H1 (cell line): ENCODE results near the gene KCNH8. TPM values are rescaled to one million over a fixed set of nuclear protein-coding genes. Genes with fewer than 3 reads are reported as not detected.

Experiments used
- CTCF ChIA-PET: fragments of 300-600 bp; sonication (Branson Sonifier 250); formaldehyde crosslinking; loops from one replicate; lab custom pipeline; 2021; ENCODE audit not compliant: partially characterized antibody; lab: Charles Lee
- POLR2A ChIA-PET: fragments of 300-600 bp; sonication (Branson Sonifier 250); formaldehyde crosslinking; loops from one replicate; lab custom pipeline; 2021; ENCODE audit warnings: inconsistent platforms; ENCODE audit not compliant: partially characterized antibody; lab: Charles Lee
- DNase-seq, 2 experiments: peaks; one replicate each; pipeline versions ENCODE4 v3.0.0 to v3.0.0-alpha.2; 2010 to 2022; ENCODE audit warnings: low spot score in 2 of 2, low read depth in 1 of 2, mixed read lengths in 1 of 2
- FAIRE-seq: peaks from 2 replicates; lab custom pipeline; 2011; peaks lifted over from hg19 to GRCh38; lab: Jason Lieb, UNC
- H2AFZ ChIP-seq: 2 replicates; pipeline ENCODE4 v1.8.1; 2012; ENCODE audit warnings: low read length, inconsistent platforms
- H2AK5ac ChIP-seq: 2 replicates; pipeline ENCODE4 v1.6.1; 2013; ENCODE audit warnings: low read depth, low read length
- H2BK120ac ChIP-seq: replicated peaks from 2 replicates; pipeline ENCODE3; 2013; ENCODE audit warnings: low read depth, low read length, inconsistent platforms
- H2BK12ac ChIP-seq: 2 replicates; pipeline ENCODE4 v1.6.1; 2013; ENCODE audit warnings: low read depth, low read length
- H2BK15ac ChIP-seq: 2 replicates; pipeline ENCODE4 v1.6.1; 2013; ENCODE audit warnings: low read length
- H2BK20ac ChIP-seq: 2 replicates; pipeline ENCODE4 v1.6.1; 2013; ENCODE audit warnings: low read length
- H2BK5ac ChIP-seq: 2 replicates; pipeline ENCODE4 v1.6.1; 2013; ENCODE audit warnings: low read depth, low read length
- H3K14ac ChIP-seq: 2 replicates; pipeline ENCODE4 v1.6.1; 2013; ENCODE audit warnings: inconsistent platforms; ENCODE audit not compliant: insufficient read length
- H3K18ac ChIP-seq: 2 replicates; pipeline ENCODE4 v1.6.1; 2013; ENCODE audit warnings: low read length; ENCODE audit errors: extremely low read depth
- H3K23ac ChIP-seq: 2 replicates; pipeline ENCODE4 v1.6.1; 2013; ENCODE audit warnings: inconsistent platforms; ENCODE audit not compliant: insufficient read length
- H3K23me2 ChIP-seq: 2 replicates; pipeline ENCODE4 v1.6.1; 2013; ENCODE audit warnings: low read depth, low read length
- H3K27ac ChIP-seq: 2 replicates; pipeline ENCODE4 v1.6.1; 2011; ENCODE audit warnings: low read depth, low read length, inconsistent platforms
- H3K27me3 ChIP-seq, 4 experiments: replicated peaks in 1 of 4; 1 replicate in 1 of 4; 2 replicates in 3 of 4; pipeline versions ENCODE4 v1.6.1 to v1.8.1; 2011 to 2013; ENCODE audit warnings: low read length in 3 of 4, mild to moderate bottlenecking in 3 of 4, inconsistent platforms in 2 of 4, mixed read lengths in 2 of 4, moderate library complexity in 1 of 4; ENCODE audit not compliant: control insufficient read depth in 3 of 4, insufficient read depth in 3 of 4; ENCODE audit errors: extremely low read depth in 1 of 4
- H3K36me3 ChIP-seq, 4 experiments: 2 replicates each; pipeline versions ENCODE4 v1.6.1 to v1.8.1; 2011 to 2013; ENCODE audit warnings: mild to moderate bottlenecking in 4 of 4, low read length in 3 of 4, moderate library complexity in 2 of 4, control low read depth in 1 of 4, inconsistent platforms in 1 of 4; ENCODE audit not compliant: insufficient read depth in 4 of 4, control insufficient read depth in 2 of 4
- H3K4ac ChIP-seq: replicated peaks from 2 replicates; pipeline ENCODE3; 2013; ENCODE audit warnings: low read length, low read depth, mixed read lengths, inconsistent platforms; ENCODE audit not compliant: insufficient read length
- H3K4me1 ChIP-seq, 4 experiments: replicated peaks in 1 of 4; 1 replicate in 1 of 4; 2 replicates in 3 of 4; pipeline versions ENCODE4 v1.6.1 to v1.8.1; 2011 to 2013; ENCODE audit warnings: low read length in 3 of 4, inconsistent platforms in 2 of 4, mixed read lengths in 1 of 4; ENCODE audit not compliant: insufficient read depth in 4 of 4, control insufficient read depth in 3 of 4
- H3K4me2 ChIP-seq, 2 experiments: 2 replicates each; pipeline versions ENCODE4 v1.6.1 to v1.8.1; 2011 to 2013; ENCODE audit warnings: low read depth in 2 of 2, low read length in 2 of 2, control low read depth in 1 of 2, inconsistent platforms in 1 of 2, mild to moderate bottlenecking in 1 of 2; ENCODE audit not compliant: insufficient read depth in 1 of 2
- H3K4me3 ChIP-seq, 4 experiments: fragments of 200-600, 300-600 bp in 1 of 4; sonication (generic), shearing (Covaris generic), sonication (Bioruptor Twin) in 1 of 4; 2 replicates each; pipeline versions ENCODE4 v1.5.1 to v1.8.1; 2011 to 2016; ENCODE audit warnings: low read length in 4 of 4, low read depth in 3 of 4, control low read depth in 2 of 4, inconsistent platforms in 2 of 4, mild to moderate bottlenecking in 2 of 4, mixed read lengths in 1 of 4, moderate library complexity in 1 of 4; ENCODE audit not compliant: insufficient read depth in 2 of 4; ENCODE audit errors: extremely low read depth in 1 of 4
- H3K56ac ChIP-seq: replicated peaks from 2 replicates; pipeline ENCODE3; 2013; ENCODE audit warnings: low read depth, mild to moderate bottlenecking, mixed read lengths, low read length, inconsistent platforms; ENCODE audit not compliant: insufficient read length
- H3K79me1 ChIP-seq: 2 replicates; pipeline ENCODE4 v1.6.1; 2013; ENCODE audit warnings: low read depth, low read length, control low read depth
- H3K79me2 ChIP-seq, 2 experiments: 2 replicates each; pipeline versions ENCODE4 v1.6.1 to v1.8.1; 2012 to 2013; ENCODE audit warnings: low read length in 2 of 2, mild to moderate bottlenecking in 2 of 2, inconsistent platforms in 1 of 2; ENCODE audit not compliant: insufficient read depth in 2 of 2, control insufficient read depth in 1 of 2
- H3K9ac ChIP-seq, 4 experiments: replicated peaks in 1 of 4; 1 replicate in 1 of 4; 2 replicates in 3 of 4; pipeline versions ENCODE4 v1.6.1 to v1.8.1; 2011 to 2013; ENCODE audit warnings: low read depth in 3 of 4, low read length in 3 of 4, control low read depth in 2 of 4, mild to moderate bottlenecking in 2 of 4, moderate library complexity in 2 of 4, inconsistent platforms in 1 of 4; ENCODE audit errors: extremely low read depth in 1 of 4
- H3K9me3 ChIP-seq, 2 experiments: 2 replicates each; pipeline versions ENCODE4 v1.6.1 to v1.8.1; 2012 to 2013; ENCODE audit warnings: mild to moderate bottlenecking in 2 of 2, moderate library complexity in 2 of 2, control low read depth in 1 of 2, inconsistent platforms in 1 of 2, low read depth in 1 of 2, low read length in 1 of 2, mixed read lengths in 1 of 2; ENCODE audit not compliant: insufficient read depth in 2 of 2
- H4K20me1 ChIP-seq, 2 experiments: replicated peaks in 1 of 2; 2 replicates each; pipeline versions ENCODE3 to v1.8.1; 2011 to 2013; ENCODE audit warnings: inconsistent platforms in 2 of 2, low read length in 2 of 2, mild to moderate bottlenecking in 1 of 2; ENCODE audit not compliant: insufficient read depth in 2 of 2, control insufficient read depth in 1 of 2
- H4K5ac ChIP-seq: 2 replicates; pipeline ENCODE4 v1.6.1; 2013; ENCODE audit warnings: low read length, low read depth, mixed read lengths, inconsistent platforms; ENCODE audit not compliant: insufficient read length
- H4K8ac ChIP-seq: 2 replicates; pipeline ENCODE4 v1.8.0; 2013; ENCODE audit warnings: mild to moderate bottlenecking, moderate library complexity, low read length, inconsistent platforms; ENCODE audit not compliant: insufficient read depth; ENCODE audit errors: extremely low read depth
- H4K91ac ChIP-seq: replicated peaks from 2 replicates; pipeline ENCODE3; 2013; ENCODE audit warnings: low read length, mixed read lengths, inconsistent platforms; ENCODE audit not compliant: insufficient read length
- E2F6 ChIP-seq: IDR thresholded peaks from 2 replicates; pipeline ENCODE4 v1.6.1; 2012; ENCODE audit warnings: inconsistent platforms
- EZH2 ChIP-seq: fragments of 200-600 bp; sonication (generic); IDR thresholded peaks from 2 replicates; pipeline ENCODE4 v1.7.1; 2012; ENCODE audit warnings: low read depth, mild to moderate bottlenecking, moderate library complexity, low read length, inconsistent platforms; ENCODE audit not compliant: severe bottlenecking
- RXRA ChIP-seq: IDR thresholded peaks from 2 replicates; pipeline ENCODE4 v1.6.1; 2011; ENCODE audit warnings: low read depth, mild to moderate bottlenecking, low read length, moderate library complexity; ENCODE audit not compliant: insufficient read depth
- SP1 ChIP-seq: IDR thresholded peaks from 2 replicates; pipeline ENCODE4 v1.6.1; 2011; ENCODE audit warnings: low read depth, low read length
- YY1 ChIP-seq: IDR thresholded peaks from 2 replicates; pipeline ENCODE4 v1.6.1; 2011; ENCODE audit warnings: low read depth, mild to moderate bottlenecking, low read length
- ZNF274 ChIP-seq: IDR thresholded peaks from 2 replicates; pipeline ENCODE4 v1.7.0; 2012; ENCODE audit warnings: low read length, borderline replicate concordance; ENCODE audit errors: extremely low read depth
- WGBS, 2 experiments: shearing (Covaris generic) in 1 of 2; methylation state at CpG; one replicate each; pipeline versions ENCODE4 v1.1.6 to v1.1.7; 2013 to 2015; ENCODE audit warnings: low lambda C conversion rate in 2 of 2, mixed read lengths in 2 of 2, inconsistent platforms in 1 of 2, low coverage in 1 of 2, missing lambda C conversion rate in 1 of 2; ENCODE audit not compliant: insufficient replicate concordance in 2 of 2, insufficient coverage in 1 of 2, insufficient read length in 1 of 2; ENCODE audit errors: extremely low coverage in 1 of 2, missing lambda C conversion rate in 1 of 2; 5-methylcytosine and 5-hydroxymethylcytosine counted together
- polyA plus RNA-seq, 7 experiments: library from polyadenylated mRNA; depleted of rRNA in 3 of 7; stranded (reverse) in 5 of 7; unstranded in 2 of 7; fragments of >200 nt in 5 of 7; fragments of 200-250 nt in 2 of 7; gene quantifications; 1 replicate in 5 of 7; 2 replicates in 1 of 7; 4 replicates in 1 of 7; pipeline versions ENCODE4 v1.2.1 to v1.2.3, GENCODE V29; 2011 to 2013; ENCODE audit warnings: missing spikeins in 2 of 7, mixed read lengths in 2 of 7
- total RNA-seq: library from RNA; stranded (reverse); fragmentation: NEBNext Ultra II Directional; extraction: Animal tissue kit (Norgen Biotek cat#: 25700); gene quantifications from 2 replicates; pipeline ENCODE4 v1.2.1, GENCODE V29; 2021

The KCNH8 gene
- total and polyA plus RNA-seq, 2 of the 8 experiments (the other 6 are each of a cell fraction or from before 2014, with no cell fraction given) = 2.2 to 2.4 TPM

GRCh38 chr3:19106307-19106706, 42.0 kb upstream of the KCNH8 start:
- Histone ChIP-seq H3K4ac (no peak overlapping the region), H3K4me2 (no peak overlapping the region), H3K18ac (no peak overlapping the region), H2BK5ac (no peak overlapping the region; the same call in 1 of the 2 replicates), H3K79me2 (no peaks in the 10 kb centered on the region), H3K27ac (no peak overlapping the region), H4K5ac (no peak overlapping the region), H2AFZ (no peak overlapping the region), H3K27me3 (no peaks in the 10 kb centered on the region), H2BK20ac (no peak overlapping the region), H4K20me1 (no peaks in the 10 kb centered on the region), H3K56ac (no peak overlapping the region), H3K23me2 (no peaks in the 10 kb centered on the region), H2AK5ac (peak overlapping the region; percentile 49; the same call in 1 of the 2 replicates), H3K36me3 (no peaks in the 10 kb centered on the region), H2BK12ac (no peak overlapping the region), H2BK15ac (no peak overlapping the region), H3K9ac (no peak overlapping the region), H3K14ac (no peak overlapping the region), H4K91ac (no peak overlapping the region), H3K23ac (no peak overlapping the region), H2BK120ac (no peak overlapping the region), H3K79me1 (no peaks in the 10 kb centered on the region), H3K9me3 (peaks cover 10 to 11% of the 10 kb centered on the region in 2 experiments; a peak in 1 of 4 replicates), H3K4me3 (no peak overlapping the region), H4K8ac (no peak overlapping the region), H3K4me1 (no peaks in the 10 kb centered on the region)
- DNase-seq (no peak), FAIRE-seq (no peak)
- WGBS, 2 experiments = 90% methylated on average over 1 of the region's 1 CpG; no CpG with 5 or more reads in 1 of the 2 experiments
- POLR2A ChIA-PET = interaction anchor here (0.6 kb wide), 1 partner anchor 340 kb away, joined by 3 read pairs; no protein-coding TSS in a partner anchor
- no peak for TF ChIP-seq E2F6
- no peak for TF ChIP-seq SP1
- no peak for TF ChIP-seq ZNF274
- TF ChIP-seq RXRA = no peak
- TF ChIP-seq YY1 = no peak
- TF ChIP-seq EZH2 = no peak
- CTCF ChIA-PET = interaction anchor here (1.7 kb wide), 1 partner anchor 41 kb away, joined by 5 read pairs; no protein-coding TSS in a partner anchor
